ENCODE results near the gene ADD1.
"Not testable (repeated sequence)": the region's sequence is repeated elsewhere in the genome, so short reads cannot be mapped to it uniquely, and the experiment has no call there.

The ADD1 gene

GRCh38 chr4:2934077-2934812, 90.6 kb downstream of the ADD1 start:
- DNase-seq (ENCODE audit: low read depth in 2 of 2) = no peak

GRCh38 chr4:2934813-2935761, 91.4 kb downstream of the ADD1 start:
- peak; percentile 91 to 99 for DNase-seq (ENCODE audit: low read depth in 2 of 2)

GRCh38 chr4:2935762-2936743, 92.4 kb downstream of the ADD1 start:
- peak in 1 of 2 donors; percentile 48 for DNase-seq (ENCODE audit: low read depth in 2 of 2)

- no peak for DNase-seq (ENCODE audit: low read depth in 2 of 2)
Measured at GRCh38 chr4:2936773-2937145, 93.1 kb downstream of the ADD1 start.

- no peak for DNase-seq (ENCODE audit: low read depth in 2 of 2)
Measured at GRCh38 chr4:2937146-2937857, 93.7 kb downstream of the ADD1 start.

- no peak for DNase-seq (ENCODE audit: low read depth in 2 of 2)
Measured at GRCh38 chr4:2937986-2938385, 94.3 kb downstream of the ADD1 start.

GRCh38 chr4:2938411-2938810, 94.8 kb downstream of the ADD1 start:
- DNase-seq (ENCODE audit: low read depth in 2 of 2) = not testable (repeated sequence)

- no peak for DNase-seq (ENCODE audit: low read depth in 2 of 2)
Measured at GRCh38 chr4:2938906-2939305, 95.3 kb downstream of the ADD1 start.

GRCh38 chr4:2939383-2940243, 96.0 kb downstream of the ADD1 start:
- DNase-seq (ENCODE audit: low read depth in 2 of 2) = no peak

- no peak for DNase-seq (ENCODE audit: low read depth in 2 of 2)
Measured at GRCh38 chr4:2940267-2941137, 96.9 kb downstream of the ADD1 start.

GRCh38 chr4:2941138-2942036, 97.7 kb downstream of the ADD1 start:
- no peak for DNase-seq (ENCODE audit: low read depth in 2 of 2)

- DNase-seq (ENCODE audit: low read depth in 2 of 2) = no peak
Measured at GRCh38 chr4:2942037-2942531, 98.4 kb downstream of the ADD1 start.

- DNase-seq (ENCODE audit: low read depth in 2 of 2) = no peak
Measured at GRCh38 chr4:2942532-2943363, 99.1 kb downstream of the ADD1 start.

- DNase-seq (ENCODE audit: low read depth in 2 of 2) = no peak
Measured at GRCh38 chr4:2943364-2944090, 99.9 kb downstream of the ADD1 start.

- DNase-seq (ENCODE audit: low read depth in 2 of 2) = no peak
Measured at GRCh38 chr4:2944091-2944482, 100.4 kb downstream of the ADD1 start.
